Measurements from ENCODE around the gene PPP1R8.

- TF ChIP-seq EZH2phosphoT487 (IDR thresholded peaks at IDR 0.05; ENCODE audit: insufficient read depth, low read depth), result no peak
- TF ChIP-seq EZH2 (IDR thresholded peaks at IDR 0.05; ENCODE audit: insufficient read depth, poor library complexity, severe bottlenecking), result no peak
Measured at GRCh38 chr1:27878039-27878438, 47.5 kb downstream of the PPP1R8 start.

All from GM23248 (cell line).